Panc1 (cell line): ENCODE data around the gene WFDC11.
"Not testable (repeated sequence)": the region's sequence is repeated elsewhere in the genome, so short reads cannot be mapped to it uniquely, and the experiment has no call there.

ENCODE experiments used
- POLR2AphosphoS5 ChIP-seq: IDR thresholded peaks from 2 replicates; pipeline ENCODE4 v1.6.1; 2012; ENCODE audit warnings: mild to moderate bottlenecking, low read depth, low read length, moderate library complexity
- TCF7L2 ChIP-seq: IDR thresholded peaks from 2 replicates; pipeline ENCODE4 v1.6.1; 2011; ENCODE audit warnings: mild to moderate bottlenecking, low read depth, low read length, inconsistent platforms
- TF ChIP-seq, protein P1 (sequence below): fragments of 450-650 bp; IDR thresholded peaks from 2 replicates; pipeline ENCODE4 v1.5.1; 2017; ENCODE audit warnings: mild to moderate bottlenecking

DNA sequence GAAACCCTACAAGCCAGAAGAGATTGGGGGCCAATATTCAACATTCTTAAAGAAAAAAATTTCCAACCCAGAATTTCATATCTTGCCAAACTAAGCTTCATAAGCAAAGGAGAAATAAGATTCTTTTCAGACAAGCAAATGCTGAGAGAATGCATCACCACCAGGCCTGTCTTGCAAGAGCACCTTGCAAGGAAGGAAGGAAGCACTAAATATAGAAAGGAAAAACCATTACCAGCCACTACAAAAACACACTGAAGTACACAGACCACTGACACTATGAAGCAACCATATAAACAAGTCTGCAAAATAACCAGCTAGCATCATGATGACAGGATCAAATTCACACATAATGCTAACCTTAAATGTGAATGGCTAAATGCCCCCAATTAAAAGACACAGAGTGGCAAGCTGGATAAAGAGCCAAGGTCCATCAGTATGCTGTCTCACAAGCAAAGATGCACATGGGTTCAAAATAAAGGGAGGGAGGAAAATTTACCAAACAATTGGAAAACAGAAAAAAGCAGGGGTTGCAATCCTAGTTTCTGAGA is 46.2 kb upstream of the WFDC11 start:
- TF ChIP-seq, protein P1, sequence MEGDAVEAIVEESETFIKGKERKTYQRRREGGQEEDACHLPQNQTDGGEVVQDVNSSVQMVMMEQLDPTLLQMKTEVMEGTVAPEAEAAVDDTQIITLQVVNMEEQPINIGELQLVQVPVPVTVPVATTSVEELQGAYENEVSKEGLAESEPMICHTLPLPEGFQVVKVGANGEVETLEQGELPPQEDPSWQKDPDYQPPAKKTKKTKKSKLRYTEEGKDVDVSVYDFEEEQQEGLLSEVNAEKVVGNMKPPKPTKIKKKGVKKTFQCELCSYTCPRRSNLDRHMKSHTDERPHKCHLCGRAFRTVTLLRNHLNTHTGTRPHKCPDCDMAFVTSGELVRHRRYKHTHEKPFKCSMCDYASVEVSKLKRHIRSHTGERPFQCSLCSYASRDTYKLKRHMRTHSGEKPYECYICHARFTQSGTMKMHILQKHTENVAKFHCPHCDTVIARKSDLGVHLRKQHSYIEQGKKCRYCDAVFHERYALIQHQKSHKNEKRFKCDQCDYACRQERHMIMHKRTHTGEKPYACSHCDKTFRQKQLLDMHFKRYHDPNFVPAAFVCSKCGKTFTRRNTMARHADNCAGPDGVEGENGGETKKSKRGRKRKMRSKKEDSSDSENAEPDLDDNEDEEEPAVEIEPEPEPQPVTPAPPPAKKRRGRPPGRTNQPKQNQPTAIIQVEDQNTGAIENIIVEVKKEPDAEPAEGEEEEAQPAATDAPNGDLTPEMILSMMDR = not testable (repeated sequence)
- TF ChIP-seq TCF7L2, POLR2AphosphoS5: not testable (repeated sequence)
